HepG2 (cell line): Measurements from ENCODE around the gene ODAM. TPM values are rescaled to one million over a fixed set of nuclear protein-coding genes. Genes with fewer than 3 reads are reported as not detected.

ENCODE experiments used
- ATAC-seq: fragments of 200-7000 bp; cut with Tn5 transposase; 3 replicates; pipeline ENCODE4 v1.9.1; 2020; ENCODE audit warnings: mild to moderate bottlenecking, moderate library complexity
- BruUV-seq: library from RNA; stranded (reverse); fragments of 400-500 nt; replicated peaks from 2 replicates; lab custom pipeline; 2021; lab: Mats Ljungman, UMichigan
- CTCF ChIA-PET: fragments of 300-600 bp; formaldehyde crosslinking; extraction: SDS; loops from one replicate; lab custom pipeline; 2021; ENCODE audit warnings: low total read pairs, inconsistent platforms, low intra/inter-chr PET ratio; lab: Yijun Ruan, JAX
- POLR2A ChIA-PET: fragments of 350-600 bp; sonication (Branson Sonifier 250); formaldehyde crosslinking; loops from one replicate; lab custom pipeline; 2020; ENCODE audit warnings: antibody characterized with exemption, inconsistent platforms; lab: Yijun Ruan, JAX
- DNase-seq: peaks from one replicate; pipeline ENCODE4 v3.0.0-alpha.2; 2015; ENCODE audit warnings: low spot score
- FAIRE-seq: peaks from 3 replicates; lab custom pipeline; 2011; peaks lifted over from hg19 to GRCh38; lab: Jason Lieb, UNC
- H2AFZ ChIP-seq: one replicate; pipeline ENCODE4 v1.6.1; 2011; ENCODE audit warnings: low read length, inconsistent platforms
- H3K27ac ChIP-seq: fragments of 300-600 bp; 3 replicates; pipeline ENCODE4 v1.8.0; 2011; ENCODE audit warnings: mixed run types, mild to moderate bottlenecking, mixed read lengths, low read length, inconsistent platforms; ENCODE audit not compliant: insufficient read depth; ENCODE audit errors: extremely low read length
- H3K27me3 ChIP-seq, 2 experiments: fragments of 200-600 bp in 1 of 2; 2 replicates in 1 of 2; 3 replicates in 1 of 2; pipeline versions ENCODE4 v1.6.0 to v1.8.0; 2011; ENCODE audit warnings: low read length in 2 of 2, mild to moderate bottlenecking in 2 of 2, moderate library complexity in 2 of 2, inconsistent platforms in 1 of 2; ENCODE audit not compliant: insufficient read depth in 2 of 2, control insufficient read depth in 1 of 2
- H3K36me3 ChIP-seq, 2 experiments: fragments of 200-600 bp in 1 of 2; replicated peaks in 1 of 2; 2 replicates in 1 of 2; 3 replicates in 1 of 2; pipeline versions ENCODE4 v1.5.1 to v1.8.0; 2011; ENCODE audit warnings: low read length in 2 of 2, inconsistent platforms in 1 of 2; ENCODE audit not compliant: insufficient read depth in 2 of 2, control insufficient read depth in 1 of 2
- H3K4me1 ChIP-seq: 2 replicates; pipeline ENCODE4 v1.5.1; 2012; ENCODE audit warnings: low read length, inconsistent platforms; ENCODE audit not compliant: insufficient read depth
- H3K4me2 ChIP-seq: 2 replicates; pipeline ENCODE4 v1.6.0; 2011; ENCODE audit warnings: low read depth, low read length, inconsistent platforms
- H3K4me3 ChIP-seq, 3 experiments: fragments of 200-600 bp in 1 of 3; sonication (generic), shearing (Covaris generic) in 1 of 3; replicated peaks in 1 of 3; 2 replicates each; pipeline ENCODE4 v1.5.1; 2011 to 2016; ENCODE audit warnings: low read length in 3 of 3, inconsistent platforms in 2 of 3, low read depth in 2 of 3, mild to moderate bottlenecking in 2 of 3, control low read depth in 1 of 3, mixed read lengths in 1 of 3; ENCODE audit not compliant: insufficient read depth in 1 of 3
- H3K79me2 ChIP-seq: one replicate; pipeline ENCODE4 v1.6.1; 2011; ENCODE audit warnings: low read length, inconsistent platforms; ENCODE audit not compliant: insufficient read depth
- H3K9ac ChIP-seq: 2 replicates; pipeline ENCODE4 v1.6.0; 2011; ENCODE audit warnings: mild to moderate bottlenecking, low read depth, low read length, inconsistent platforms; ENCODE audit not compliant: insufficient read depth
- H3K9me3 ChIP-seq: 2 replicates; pipeline ENCODE4 v1.5.1; 2012; ENCODE audit warnings: mild to moderate bottlenecking, low read length
- H4K20me1 ChIP-seq: 2 replicates; pipeline ENCODE4 v1.6.0; 2011; ENCODE audit warnings: inconsistent platforms, mild to moderate bottlenecking, low read length, moderate library complexity; ENCODE audit not compliant: insufficient read depth
- ARNT ChIP-seq: fragments of 450-650 bp; IDR thresholded peaks from 2 replicates; pipeline ENCODE4 v1.6.1; 2017
- ERF ChIP-seq: IDR thresholded peaks from 2 replicates; pipeline ENCODE4 v1.6.1; 2018; ENCODE audit warnings: missing biosample characterization, missing genetic modification reagents
- FIP1L1 ChIP-seq: fragments of 200-400 bp; formaldehyde crosslinking; IDR thresholded peaks from 2 replicates; pipeline ENCODE4 v1.6.1; 2018; ENCODE audit warnings: low read depth, mild to moderate bottlenecking, low read length, moderate library complexity, borderline replicate concordance; ENCODE audit not compliant: insufficient read depth
- KAT8 ChIP-seq: IDR thresholded peaks from 2 replicates; pipeline ENCODE4 v1.6.1; 2016; ENCODE audit warnings: missing genetic modification reagents, missing compliant biosample characterization
- MYNN ChIP-seq: sonication (generic); formaldehyde crosslinking; IDR thresholded peaks from 2 replicates; pipeline ENCODE4 v1.4.0; 2020; ENCODE audit warnings: mild to moderate bottlenecking, low read depth, missing genetic modification reagents
- NFATC3 ChIP-seq: sonication (generic); formaldehyde crosslinking; IDR thresholded peaks from 2 replicates; pipeline ENCODE4 v1.5.1; 2020; ENCODE audit warnings: mild to moderate bottlenecking, missing genetic modification reagents
- PHF21A ChIP-seq: sonication (generic); formaldehyde crosslinking; IDR thresholded peaks from 2 replicates; pipeline ENCODE4 v1.5.0; 2020; ENCODE audit warnings: mild to moderate bottlenecking, missing genetic modification reagents
- PPARG ChIP-seq: conservative IDR thresholded peaks from 2 replicates; pipeline ENCODE4 v1.6.1; 2016; ENCODE audit warnings: missing biosample characterization, missing genetic modification reagents
- SMC3 ChIP-seq: IDR thresholded peaks from 2 replicates; pipeline ENCODE4 v1.6.1; 2011; ENCODE audit warnings: low read length, improper control_type of control experiment
- ZNF264 ChIP-seq: sonication (generic); formaldehyde crosslinking; IDR thresholded peaks from 2 replicates; pipeline ENCODE4 v1.4.0; 2020; ENCODE audit warnings: missing genetic modification reagents
- ZNF451 ChIP-seq: sonication (generic); formaldehyde crosslinking; IDR thresholded peaks from 2 replicates; pipeline ENCODE4 v1.5.0; 2020; ENCODE audit warnings: mild to moderate bottlenecking, missing genetic modification reagents
- ZNF75D ChIP-seq: sonication (generic); formaldehyde crosslinking; IDR thresholded peaks from 2 replicates; pipeline ENCODE4 v1.8.1; 2023; ENCODE audit warnings: missing genetic modification reagents, mild to moderate bottlenecking, borderline replicate concordance
- WGBS: methylation state at CpG from one replicate; pipeline ENCODE4 v1.1.6; 2017; ENCODE audit warnings: low lambda C conversion rate; 5-methylcytosine and 5-hydroxymethylcytosine counted together
- in situ Hi-C: cut with HindIII; loops from 2 replicates; pipeline ENCODE4 v1.10.0; 2017; ENCODE audit warnings: low pct_unique_long_range_greater_than_20kb; ENCODE audit not compliant: extremely low pct_ligation_motif_present
- intact Hi-C: fragments of 100-400 bp; cut with micrococcal nuclease; formaldehyde crosslinking; loops from one replicate; pipeline ENCODE4 v1.10.0; 2022; ENCODE audit not compliant: unreplicated experiment
- polyA plus RNA-seq, 8 experiments: library from polyadenylated mRNA; depleted of rRNA in 3 of 8; stranded (reverse) in 7 of 8; unstranded in 1 of 8; fragments of >200 nt; fragmentation: Illumina TruSeq in 4 of 8; extraction: Trizol in 4 of 8; gene quantifications; 2 replicates each; pipeline versions ENCODE4 v1.2.1 to v1.2.3, GENCODE V29; 2011 to 2016; ENCODE audit warnings: low read depth in 4 of 8, missing spikeins in 1 of 8, mixed read lengths in 1 of 8; ENCODE audit not compliant: insufficient read depth in 1 of 8
- total RNA-seq, 5 experiments: library from RNA; depleted of rRNA; stranded (reverse); fragments of >200 nt; fragmentation: Illumina TruSeq; extraction: Trizol; gene quantifications; 2 replicates each; pipeline ENCODE4 v1.2.3, GENCODE V29; 2016; ENCODE audit warnings: low read depth in 1 of 5
- TF ChIP-seq, protein P1 (sequence below): sonication (generic); formaldehyde crosslinking; IDR thresholded peaks from 2 replicates; pipeline ENCODE4 v1.4.0; 2020; ENCODE audit warnings: missing genetic modification reagents, borderline replicate concordance
- TF ChIP-seq, protein P2 (sequence below): sonication (generic); formaldehyde crosslinking; IDR thresholded peaks from 2 replicates; pipeline ENCODE4 v1.4.0; 2020; ENCODE audit warnings: mild to moderate bottlenecking, missing genetic modification reagents
- TF ChIP-seq, protein P3 (sequence below): sonication (generic); formaldehyde crosslinking; IDR thresholded peaks from 2 replicates; pipeline ENCODE4 v1.5.1; 2020; ENCODE audit warnings: mild to moderate bottlenecking, missing genetic modification reagents, borderline replicate concordance

Gene ODAM
- total and polyA plus RNA-seq, 2 of the 13 experiments (the other 11 are each of a cell fraction or from before 2014, with no cell fraction given) = 94.6 to 115 TPM

DNA sequence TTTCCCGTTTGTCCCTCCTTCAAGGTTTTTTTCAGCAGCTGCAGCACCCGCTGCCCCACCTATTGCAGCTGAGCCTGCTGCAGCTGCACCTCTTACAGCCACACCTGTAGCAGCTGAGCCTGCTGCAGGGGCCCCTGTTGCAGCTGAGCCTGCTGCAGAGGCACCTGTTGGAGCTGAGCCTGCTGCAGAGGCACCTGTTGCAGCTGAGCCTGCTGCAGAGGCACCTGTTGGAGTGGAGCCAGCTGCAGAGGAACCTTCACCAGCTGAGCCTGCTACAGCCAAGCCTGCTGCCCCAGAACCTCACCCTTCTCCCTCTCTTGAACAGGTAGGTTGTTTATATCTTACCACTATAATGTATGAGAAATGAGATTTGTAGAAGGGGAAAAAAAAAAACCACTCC, 36.9 kb upstream of the ODAM start:
- CTCF ChIA-PET = no interaction called here

More for the DNA sequence above, 36.9 kb upstream of the ODAM start:
- Histone ChIP-seq H3K4me1 (0 out of 2 replicates have a peak, but pooled peaks cover 3% of the 10 kb centered on the region), H3K79me2 (no peaks in the 10 kb centered on the region), H3K4me3 (no peak overlapping the region), H3K27ac (no peak overlapping the region), H4K20me1 (no peaks in the 10 kb centered on the region), H3K4me2 (no peak overlapping the region), H3K9me3 (no peaks in the 10 kb centered on the region), H2AFZ (no peak overlapping the region), H3K27me3 (no peaks in the 10 kb centered on the region), H3K36me3 (no peaks in the 10 kb centered on the region), H3K9ac (no peak overlapping the region)
- WGBS = 56% methylated on average over 2 of the region's 2 CpGs
- no TSS peak for BruUV-seq
- TF ChIP-seq, protein P1, sequence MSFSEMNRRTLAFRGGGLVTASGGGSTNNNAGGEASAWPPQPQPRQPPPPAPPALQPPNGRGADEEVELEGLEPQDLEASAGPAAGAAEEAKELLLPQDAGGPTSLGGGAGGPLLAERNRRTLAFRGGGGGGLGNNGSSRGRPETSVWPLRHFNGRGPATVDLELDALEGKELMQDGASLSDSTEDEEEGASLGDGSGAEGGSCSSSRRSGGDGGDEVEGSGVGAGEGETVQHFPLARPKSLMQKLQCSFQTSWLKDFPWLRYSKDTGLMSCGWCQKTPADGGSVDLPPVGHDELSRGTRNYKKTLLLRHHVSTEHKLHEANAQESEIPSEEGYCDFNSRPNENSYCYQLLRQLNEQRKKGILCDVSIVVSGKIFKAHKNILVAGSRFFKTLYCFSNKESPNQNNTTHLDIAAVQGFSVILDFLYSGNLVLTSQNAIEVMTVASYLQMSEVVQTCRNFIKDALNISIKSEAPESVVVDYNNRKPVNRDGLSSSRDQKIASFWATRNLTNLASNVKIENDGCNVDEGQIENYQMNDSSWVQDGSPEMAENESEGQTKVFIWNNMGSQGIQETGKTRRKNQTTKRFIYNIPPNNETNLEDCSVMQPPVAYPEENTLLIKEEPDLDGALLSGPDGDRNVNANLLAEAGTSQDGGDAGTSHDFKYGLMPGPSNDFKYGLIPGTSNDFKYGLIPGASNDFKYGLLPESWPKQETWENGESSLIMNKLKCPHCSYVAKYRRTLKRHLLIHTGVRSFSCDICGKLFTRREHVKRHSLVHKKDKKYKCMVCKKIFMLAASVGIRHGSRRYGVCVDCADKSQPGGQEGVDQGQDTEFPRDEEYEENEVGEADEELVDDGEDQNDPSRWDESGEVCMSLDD (CRISPR knock-in tag) = no peak
- TF ChIP-seq ZNF75D (CRISPR knock-in tag) (no peak), ZNF451 (no peak), ERF (CRISPR knock-in tag) (no peak), KAT8 (CRISPR knock-in tag) (no peak), NFATC3 (no peak), ARNT (no peak), ZNF264 (CRISPR knock-in tag) (no peak), FIP1L1 (no peak), PPARG (CRISPR knock-in tag) (no peak), PHF21A (no peak), MYNN (CRISPR knock-in tag) (no peak), SMC3 (no peak)
- TF ChIP-seq, protein P2, sequence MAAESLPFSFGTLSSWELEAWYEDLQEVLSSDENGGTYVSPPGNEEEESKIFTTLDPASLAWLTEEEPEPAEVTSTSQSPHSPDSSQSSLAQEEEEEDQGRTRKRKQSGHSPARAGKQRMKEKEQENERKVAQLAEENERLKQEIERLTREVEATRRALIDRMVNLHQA (CRISPR knock-in tag) = no peak
- TF ChIP-seq, protein P3, sequence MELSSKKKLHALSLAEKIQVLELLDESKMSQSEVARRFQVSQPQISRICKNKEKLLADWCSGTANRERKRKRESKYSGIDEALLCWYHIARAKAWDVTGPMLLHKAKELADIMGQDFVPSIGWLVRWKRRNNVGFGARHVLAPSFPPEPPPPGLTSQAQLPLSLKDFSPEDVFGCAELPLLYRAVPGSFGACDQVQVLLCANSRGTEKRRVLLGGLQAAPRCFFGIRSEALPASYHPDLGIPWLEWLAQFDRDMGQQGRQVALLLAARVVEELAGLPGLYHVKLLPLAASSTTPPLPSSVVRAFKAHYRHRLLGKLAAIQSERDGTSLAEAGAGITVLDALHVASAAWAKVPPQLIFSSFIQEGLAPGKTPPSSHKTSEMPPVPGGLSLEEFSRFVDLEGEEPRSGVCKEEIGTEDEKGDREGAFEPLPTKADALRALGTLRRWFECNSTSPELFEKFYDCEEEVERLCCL = no peak
- intact Hi-C loops (no loop called here), in situ Hi-C loops (no loop called here)
- ATAC-seq = no peak
- no peak for DNase-seq
- FAIRE-seq = no peak
- POLR2A ChIA-PET = no interaction called here
